K562 (cell line): ENCODE results near the gene VPS16. TPM values are rescaled to one million over a fixed set of nuclear protein-coding genes. Genes with fewer than 3 reads are reported as not detected.
A peak's percentile ranks its signal among the peaks of the same experiment; 100 is the strongest.

ENCODE experiments used
- CEBPG ChIP-seq, 3 experiments: fragments of 200-800 bp in 1 of 3; sonication (Bioruptor generic) in 1 of 3; sonication (generic) in 1 of 3; formaldehyde crosslinking in 1 of 3; IDR thresholded peaks in 2 of 3; conservative IDR thresholded peaks in 1 of 3; 2 replicates each; pipeline versions ENCODE4 v1.6.1 to v1.8.0; 2016 to 2022; ENCODE audit warnings: missing compliant biosample characterization in 2 of 3, missing genetic modification characterization in 2 of 3, mild to moderate bottlenecking in 1 of 3, missing genetic modification reagents in 1 of 3
- CTCF ChIP-seq, 3 experiments: IDR thresholded peaks in 2 of 3; conservative IDR thresholded peaks in 1 of 3; 2 replicates each; pipeline ENCODE4 v1.5.1; 2011 to 2012; ENCODE audit warnings: low read length in 3 of 3, mild to moderate bottlenecking in 3 of 3, control low read depth in 2 of 3, improper control_type of control experiment in 1 of 3, inconsistent platforms in 1 of 3, low read depth in 1 of 3, mixed read lengths in 1 of 3, moderate library complexity in 1 of 3; ENCODE audit not compliant: insufficient read depth in 2 of 3
- JUND ChIP-seq, 2 experiments: IDR thresholded peaks; 2 replicates in 1 of 2; 3 replicates in 1 of 2; pipeline ENCODE4 v1.6.1; 2011; ENCODE audit warnings: borderline replicate concordance in 2 of 2, low read depth in 2 of 2, low read length in 2 of 2, improper control_type of control experiment in 1 of 2, missing biosample characterization in 1 of 2, missing genetic modification characterization in 1 of 2, missing genetic modification reagents in 1 of 2
- LARP7 ChIP-seq: fragments of 450-650 bp; IDR thresholded peaks from 2 replicates; pipeline ENCODE4 v1.6.1; 2016
- MAZ ChIP-seq, 2 experiments: fragments of 450-650 bp in 1 of 2; sonication (generic) in 1 of 2; formaldehyde crosslinking; IDR thresholded peaks in 1 of 2; conservative IDR thresholded peaks in 1 of 2; 2 replicates each; pipeline versions ENCODE4 v1.4.0 to v1.5.0; 2020; ENCODE audit warnings: mild to moderate bottlenecking in 1 of 2, missing genetic modification reagents in 1 of 2
- NBN ChIP-seq: fragments of 450-650 bp; IDR thresholded peaks from 2 replicates; pipeline ENCODE4 v1.6.1; 2016; ENCODE audit warnings: low read depth, mild to moderate bottlenecking
- NCOA6 ChIP-seq: fragments of 450-650 bp; IDR thresholded peaks from 2 replicates; pipeline ENCODE4 v1.6.1; 2017; ENCODE audit warnings: mild to moderate bottlenecking
- NCOR1 ChIP-seq: fragments of 450-650 bp; IDR thresholded peaks from 2 replicates; pipeline ENCODE4 v1.6.1; 2016; ENCODE audit warnings: mild to moderate bottlenecking, moderate library complexity
- SAFB2 ChIP-seq: fragments of 200-400 bp; formaldehyde crosslinking; IDR thresholded peaks from 2 replicates; pipeline ENCODE4 v1.6.1; 2018; ENCODE audit warnings: borderline replicate concordance, low read length, low read depth, moderate library complexity; ENCODE audit not compliant: severe bottlenecking
- SLC30A9 ChIP-seq: fragments of 250-450 bp; sonication (Bioruptor Pico); IDR thresholded peaks from 2 replicates; pipeline ENCODE4 v1.8.0; 2022; ENCODE audit warnings: mild to moderate bottlenecking, moderate library complexity
- SMAD1 ChIP-seq: fragments of 150-350 bp; IDR thresholded peaks from 2 replicates; pipeline ENCODE4 v1.6.1; 2014; ENCODE audit warnings: low read length, low read depth; ENCODE audit not compliant: partially characterized antibody
- SNRNP70 ChIP-seq: fragments of 200-400 bp; formaldehyde crosslinking; optimal IDR thresholded peaks from 2 replicates; pipeline ENCODE3; 2017; ENCODE audit warnings: low read depth, low read length
- STAG1 ChIP-seq: sonication (generic); formaldehyde crosslinking; IDR thresholded peaks from 2 replicates; pipeline ENCODE4 v1.5.0; 2020; ENCODE audit warnings: missing genetic modification reagents, borderline replicate concordance
- ZFPM2 ChIP-seq: fragments of 250-450 bp; sonication (Bioruptor Pico); IDR thresholded peaks from 2 replicates; pipeline ENCODE4 v1.5.1; 2022; ENCODE audit warnings: mild to moderate bottlenecking
- ZNF274 ChIP-seq: IDR thresholded peaks from 2 replicates; pipeline ENCODE4 v1.6.1; 2011; ENCODE audit warnings: low read depth, mild to moderate bottlenecking, low read length, moderate library complexity, borderline replicate concordance
- ZNF3 ChIP-seq: fragments of 250-450 bp; sonication (Bioruptor Pico); IDR thresholded peaks from 2 replicates; pipeline ENCODE4 v1.5.0; 2021; ENCODE audit warnings: mild to moderate bottlenecking, moderate library complexity
- polyA plus RNA-seq, 8 experiments: library from polyadenylated mRNA; depleted of rRNA in 4 of 8; stranded (reverse) in 5 of 8; unstranded in 3 of 8; fragments of >200 nt; fragmentation: Nextera tagmentation in 2 of 8; fragmentation: Illumina TruSeq in 1 of 8; extraction: Ambion mirVana in 2 of 8; extraction: Trizol in 1 of 8; gene quantifications; 2 replicates each; pipeline versions ENCODE4 v1.2.1 to v1.2.3, GENCODE V29; 2011 to 2014; ENCODE audit warnings: inconsistent platforms in 1 of 8, missing spikeins in 1 of 8
- total RNA-seq, 7 experiments: library from RNA; depleted of rRNA in 6 of 7; stranded (reverse); fragments of >200 nt in 6 of 7; fragmentation: Illumina TruSeq in 2 of 7; extraction: Trizol in 2 of 7; gene quantifications; 2 replicates each; pipeline versions ENCODE4 v1.2.1 to v1.2.3, GENCODE V29; 2011 to 2021; ENCODE audit warnings: low replicate concordance in 1 of 7
- TF ChIP-seq, protein P1 (sequence below): IDR thresholded peaks from 2 replicates; pipeline ENCODE4 v1.6.1; 2011; ENCODE audit warnings: borderline replicate concordance, low read depth, mild to moderate bottlenecking, moderate library complexity, low read length; ENCODE audit not compliant: insufficient read depth, poor library complexity, severe bottlenecking

The VPS16 gene
- total and polyA plus RNA-seq, 9 of the 15 experiments (the other 6 are each of a cell fraction or from before 2014, with no cell fraction given): 6.8 to 24.7 (median 14.0) TPM

GRCh38 chr20:2872459-2873009, 32.0 kb downstream of the VPS16 start (continued):
- TF ChIP-seq CEBPG (CRISPR knock-in tag; IDR thresholded peaks at IDR 0.05) (0 out of 2 replicates have a peak, but pooled peaks have one; percentile 24), CEBPG (tag; conservative IDR thresholded peaks at IDR 0.05 in 1 of 2, IDR thresholded peaks at IDR 0.05 in 1 of 2) (no peak), NCOR1 (peak; percentile 51; the same call in 1 of the 2 replicates), SLC30A9 (CRISPR knock-in tag) (no peak), SAFB2 (no peak), MAZ (CRISPR knock-in tag; conservative IDR thresholded peaks at IDR 0.05 in 1 of 2, IDR thresholded peaks at IDR 0.05 in 1 of 2) (peak; percentile 67 to 68), NBN (peak; percentile 13; the same call in 1 of the 2 replicates), STAG1 (CRISPR knock-in tag) (no peak), SNRNP70 (no peak), ZFPM2 (no peak), LARP7 (no peak), NCOA6 (no peak), CTCF (IDR thresholded peaks at IDR 0.05 in 2 of 3, conservative IDR thresholded peaks at IDR 0.05 in 1 of 3; ENCODE audit: insufficient read depth in 2 of 3, low read depth in 1 of 3, low read length in 3 of 3) (peak; percentile 55 to 65 (median 61)), SMAD1 (no peak), ZNF3 (CRISPR knock-in tag) (no peak), ZNF274 (no peak), JUND (IDR thresholded peaks at IDR 0.05; ENCODE audit: borderline replicate concordance, low read depth, low read length) (peak; percentile 15; the same call in 1 of the 2 replicates), JUND (tag; IDR thresholded peaks at IDR 0.05; ENCODE audit: borderline replicate concordance, low read depth, low read length) (no peak; the same call in 2 of the 3 replicates)
- TF ChIP-seq, protein P1, sequence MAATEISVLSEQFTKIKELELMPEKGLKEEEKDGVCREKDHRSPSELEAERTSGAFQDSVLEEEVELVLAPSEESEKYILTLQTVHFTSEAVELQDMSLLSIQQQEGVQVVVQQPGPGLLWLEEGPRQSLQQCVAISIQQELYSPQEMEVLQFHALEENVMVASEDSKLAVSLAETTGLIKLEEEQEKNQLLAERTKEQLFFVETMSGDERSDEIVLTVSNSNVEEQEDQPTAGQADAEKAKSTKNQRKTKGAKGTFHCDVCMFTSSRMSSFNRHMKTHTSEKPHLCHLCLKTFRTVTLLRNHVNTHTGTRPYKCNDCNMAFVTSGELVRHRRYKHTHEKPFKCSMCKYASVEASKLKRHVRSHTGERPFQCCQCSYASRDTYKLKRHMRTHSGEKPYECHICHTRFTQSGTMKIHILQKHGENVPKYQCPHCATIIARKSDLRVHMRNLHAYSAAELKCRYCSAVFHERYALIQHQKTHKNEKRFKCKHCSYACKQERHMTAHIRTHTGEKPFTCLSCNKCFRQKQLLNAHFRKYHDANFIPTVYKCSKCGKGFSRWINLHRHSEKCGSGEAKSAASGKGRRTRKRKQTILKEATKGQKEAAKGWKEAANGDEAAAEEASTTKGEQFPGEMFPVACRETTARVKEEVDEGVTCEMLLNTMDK: peak; percentile 82
